HCT116 (cell line): ENCODE measurements around the gene CLASP2. TPM values are rescaled to one million over a fixed set of nuclear protein-coding genes. Genes with fewer than 3 reads are reported as not detected.
"Not testable (repeated sequence)": the region's sequence is repeated elsewhere in the genome, so short reads cannot be mapped to it uniquely, and the experiment has no call there.

Experiments used
- ATAC-seq: fragments of 200-7000 bp; cut with Tn5 transposase; 2 replicates; pipeline ENCODE4 v1.9.1; 2020; ENCODE audit warnings: mild to moderate bottlenecking, moderate library complexity
- BruUV-seq: library from RNA; stranded (reverse); fragments of 400-500 nt; replicated peaks from 2 replicates; lab custom pipeline; 2021; lab: Mats Ljungman, UMichigan
- CTCF ChIA-PET: fragments of 300-600 bp; sonication (Branson Sonifier 250); formaldehyde crosslinking; loops from one replicate; lab custom pipeline; 2021; ENCODE audit warnings: antibody characterized with exemption; lab: Charles Lee
- POLR2A ChIA-PET: fragments of 300-600, 350-600 bp; sonication (Branson Sonifier 250); formaldehyde crosslinking; loops from one replicate; lab custom pipeline; 2021; ENCODE audit warnings: antibody characterized with exemption; lab: Charles Lee
- RAD21 ChIA-PET, 2 experiments: fragments of 300-600 bp; sonication (Branson Sonifier 250); formaldehyde crosslinking; loops; one replicate each; lab custom pipeline; 2023; ENCODE audit warnings: low total read pairs in 2 of 2; ENCODE audit not compliant: uncharacterized antibody in 2 of 2, unreplicated experiment in 2 of 2, low non-redundant PET in 1 of 2; lab: Charles Lee
- DNase-seq: peaks from one replicate; pipeline ENCODE4 v3.0.0-alpha.2; 2010; ENCODE audit warnings: low read depth, low spot score
- H2AFZ ChIP-seq: fragments of 200-600 bp; shearing (Covaris generic), sonication (generic); 2 replicates; pipeline ENCODE4 v1.6.1; 2017; ENCODE audit warnings: low read depth, mixed run types, mixed read lengths, antibody characterized with exemption, low read length; ENCODE audit not compliant: poor library complexity, severe bottlenecking
- H3K27ac ChIP-seq: 2 replicates; pipeline ENCODE4 v1.5.1; 2012; ENCODE audit warnings: low read depth, low read length
- H3K27me3 ChIP-seq: fragments of 200-600 bp; sonication (generic); 2 replicates; pipeline ENCODE4 v1.6.1; 2016; ENCODE audit warnings: mixed run types, low read length, mixed read lengths; ENCODE audit not compliant: insufficient read depth
- H3K36me3 ChIP-seq, 2 experiments: fragments of 200-500 bp in 1 of 2; fragments of 200-600 bp in 1 of 2; sonication (Bioruptor generic) in 1 of 2; sonication (generic) in 1 of 2; 2 replicates each; pipeline versions ENCODE4 v1.5.1 to v1.6.1; 2014 to 2016; ENCODE audit warnings: low read length in 2 of 2, inconsistent platforms in 1 of 2, mixed read lengths in 1 of 2, mixed run types in 1 of 2; ENCODE audit not compliant: insufficient read depth in 2 of 2, control insufficient read depth in 1 of 2
- H3K4me1 ChIP-seq, 2 experiments: fragments of 200-600 bp in 1 of 2; sonication (generic) in 1 of 2; 2 replicates each; pipeline versions ENCODE4 v1.5.1 to v1.6.1; 2012 to 2017; ENCODE audit warnings: low read length in 2 of 2, inconsistent platforms in 1 of 2, mild to moderate bottlenecking in 1 of 2, mixed read lengths in 1 of 2, mixed run types in 1 of 2, moderate library complexity in 1 of 2; ENCODE audit not compliant: insufficient read depth in 2 of 2, control insufficient read depth in 1 of 2
- H3K4me2 ChIP-seq: fragments of 200-600 bp; sonication (generic); 2 replicates; pipeline ENCODE4 v1.6.1; 2017; ENCODE audit warnings: mixed run types, low read length, mixed read lengths
- H3K4me3 ChIP-seq, 2 experiments: fragments of 200-600 bp in 1 of 2; sonication (generic) in 1 of 2; replicated peaks in 1 of 2; 2 replicates each; pipeline ENCODE4 v1.5.1; 2011 to 2016; ENCODE audit warnings: low read length in 2 of 2, control low read depth in 1 of 2, low read depth in 1 of 2, mild to moderate bottlenecking in 1 of 2, mixed read lengths in 1 of 2, mixed run types in 1 of 2
- H3K79me2 ChIP-seq: fragments of 200-600 bp; sonication (generic); 2 replicates; pipeline ENCODE4 v1.6.1; 2017; ENCODE audit warnings: mild to moderate bottlenecking, mixed run types, low read length, moderate library complexity, mixed read lengths; ENCODE audit not compliant: insufficient read depth
- H3K9ac ChIP-seq: fragments of 200-600 bp; sonication (generic); 2 replicates; pipeline ENCODE4 v1.6.1; 2016; ENCODE audit warnings: low read length, mixed read lengths
- H3K9me2 ChIP-seq: fragments of 200-600 bp; sonication (generic), shearing (Covaris generic); 2 replicates; pipeline ENCODE4 v1.6.1; 2017; ENCODE audit warnings: mixed run types, mild to moderate bottlenecking, moderate library complexity; ENCODE audit not compliant: insufficient read depth
- H3K9me3 ChIP-seq, 2 experiments: fragments of 200-500 bp in 1 of 2; fragments of 200-600 bp in 1 of 2; sonication (Bioruptor generic) in 1 of 2; sonication (generic) in 1 of 2; 2 replicates each; pipeline ENCODE4 v1.6.1; 2014 to 2017; ENCODE audit warnings: low read length in 2 of 2, mixed read lengths in 2 of 2, inconsistent platforms in 1 of 2, low read depth in 1 of 2, mild to moderate bottlenecking in 1 of 2, mixed run types in 1 of 2, moderate library complexity in 1 of 2; ENCODE audit not compliant: control insufficient read depth in 1 of 2, insufficient read depth in 1 of 2
- H4K20me1 ChIP-seq: fragments of 200-600 bp; sonication (generic), shearing (Covaris generic); 2 replicates; pipeline ENCODE4 v1.6.1; 2017; ENCODE audit warnings: mixed run types, mild to moderate bottlenecking, moderate library complexity; ENCODE audit not compliant: insufficient read depth
- ATF3 ChIP-seq: IDR thresholded peaks from 2 replicates; pipeline ENCODE4 v1.6.1; 2012
- CBX3 ChIP-seq: IDR thresholded peaks from 2 replicates; pipeline ENCODE4 v1.6.1; 2012; ENCODE audit warnings: low read depth
- CEBPB ChIP-seq: IDR thresholded peaks from 2 replicates; pipeline ENCODE4 v1.6.1; 2012; ENCODE audit warnings: low read depth
- ELF1 ChIP-seq: IDR thresholded peaks from 2 replicates; pipeline ENCODE4 v1.6.1; 2012; ENCODE audit warnings: low read depth, borderline replicate concordance
- EZH2 ChIP-seq: fragments of 200-600 bp; sonication (generic); IDR thresholded peaks from 2 replicates; pipeline ENCODE4 v1.6.1; 2017; ENCODE audit warnings: antibody characterized with exemption, mixed run types
- EZH2phosphoT487 ChIP-seq: fragments of 200-600 bp; IDR thresholded peaks from 2 replicates; pipeline ENCODE4 v1.6.1; 2018; ENCODE audit warnings: antibody characterized with exemption, borderline replicate concordance
- JUND ChIP-seq: IDR thresholded peaks from 2 replicates; pipeline ENCODE4 v1.6.1; 2012
- MAX ChIP-seq: IDR thresholded peaks from 2 replicates; pipeline ENCODE4 v1.6.1; 2012
- POLR2A ChIP-seq: IDR thresholded peaks from 2 replicates; pipeline ENCODE4 v1.7.0; 2011; ENCODE audit warnings: borderline replicate concordance; ENCODE audit not compliant: insufficient read depth, insufficient read length; ENCODE audit errors: extremely low read depth
- POLR2AphosphoS5 ChIP-seq: IDR thresholded peaks from 2 replicates; pipeline ENCODE4 v1.6.1; 2011; ENCODE audit warnings: mild to moderate bottlenecking, low read depth, low read length, moderate library complexity
- RAD21 ChIP-seq: IDR thresholded peaks from 2 replicates; pipeline ENCODE4 v1.6.1; 2012; ENCODE audit warnings: low read depth, mild to moderate bottlenecking
- REST ChIP-seq: IDR thresholded peaks from 2 replicates; pipeline ENCODE4 v1.6.1; 2012; ENCODE audit warnings: low read depth
- SIN3A ChIP-seq: IDR thresholded peaks from 2 replicates; pipeline ENCODE4 v1.6.1; 2012; ENCODE audit warnings: low read depth
- SP1 ChIP-seq: IDR thresholded peaks from 2 replicates; pipeline ENCODE4 v1.6.1; 2012; ENCODE audit warnings: low read depth
- SRF ChIP-seq: IDR thresholded peaks from 2 replicates; pipeline ENCODE4 v1.6.1; 2012; ENCODE audit warnings: low read depth
- TCF7L2 ChIP-seq: IDR thresholded peaks from 2 replicates; pipeline ENCODE4 v1.7.0; 2011; ENCODE audit warnings: borderline replicate concordance, inconsistent platforms; ENCODE audit not compliant: insufficient read depth, insufficient read length; ENCODE audit errors: extremely low read depth
- YY1 ChIP-seq: IDR thresholded peaks from 2 replicates; pipeline ENCODE4 v1.6.1; 2011; ENCODE audit warnings: low read length, low read depth, moderate library complexity, mild to moderate bottlenecking; ENCODE audit not compliant: insufficient replicate concordance; ENCODE audit errors: extremely low read depth
- ZNF274 ChIP-seq: fragments of 200-500 bp; sonication (Bioruptor generic); IDR thresholded peaks from 2 replicates; pipeline ENCODE4 v1.6.1; 2014; ENCODE audit warnings: mild to moderate bottlenecking, low read depth, low read length, inconsistent platforms
- intact Hi-C: fragments of 100-400 bp; cut with micrococcal nuclease; formaldehyde crosslinking; loops from 2 replicates; pipeline ENCODE4 v1.10.0; 2022
- total RNA-seq: library from RNA; stranded (reverse); gene quantifications from one replicate; pipeline ENCODE4 v1.2.1, GENCODE V29; 2021; ENCODE audit not compliant: unreplicated experiment

Gene CLASP2
- total RNA-seq, 1 experiment from 2014 or later: 36.3 TPM

- H3K27ac ChIP-seq, intact Hi-C loops, H2AFZ ChIP-seq, H3K4me1 ChIP-seq, DNase-seq, BruUV-seq, H3K4me3 ChIP-seq, POLR2A ChIA-PET, H3K36me3 ChIP-seq, ATAC-seq, H3K79me2 ChIP-seq, RAD21 ChIA-PET, H3K9me2 ChIP-seq, H3K4me2 ChIP-seq, H4K20me1 ChIP-seq, H3K27me3 ChIP-seq, H3K9me3 ChIP-seq, H3K9ac ChIP-seq, CTCF ChIA-PET: not testable (repeated sequence)
Observed at GRCh38 chr3:33459577-33459976, 258.5 kb downstream of the CLASP2 start.

- ChIA-PET CTCF (no interaction called here), POLR2A (no interaction called here), RAD21 (no interaction called here)
- Histone ChIP-seq H3K4me3 (no peak overlapping the region), H2AFZ (no peak overlapping the region), H3K36me3 (0 out of 4 replicates have a peak, but pooled peaks cover 0 to 3% of the 10 kb centered on the region in 2 experiments), H3K79me2 (no peaks in the 10 kb centered on the region), H3K9me3 (no peaks in the 10 kb centered on the region; a peak in 2 of 4 replicates), H3K4me1 (no peaks in the 10 kb centered on the region), H3K27me3 (no peaks in the 10 kb centered on the region), H3K9me2 (no peaks in the 10 kb centered on the region), H3K27ac (no peak overlapping the region), H3K9ac (no peak overlapping the region), H4K20me1 (no peaks in the 10 kb centered on the region)
- DNase-seq (no peak), ATAC-seq (no peak)
- intact Hi-C loops: no loop called here
- BruUV-seq: no TSS peak
- TF ChIP-seq YY1: no peak
- no peak for TF ChIP-seq CEBPB
- TF ChIP-seq RAD21: no peak
- no peak for TF ChIP-seq SIN3A
- TF ChIP-seq REST: no peak
- no peak for TF ChIP-seq EZH2phosphoT487
- TF ChIP-seq POLR2A: no peak
- no peak for TF ChIP-seq TCF7L2
- TF ChIP-seq SP1: no peak
- TF ChIP-seq CBX3: no peak
- no peak for TF ChIP-seq EZH2
- TF ChIP-seq ELF1: no peak
- TF ChIP-seq POLR2AphosphoS5: no peak
- TF ChIP-seq ZNF274: no peak
- TF ChIP-seq ATF3: no peak
- no peak for TF ChIP-seq JUND
- no peak for TF ChIP-seq MAX
- TF ChIP-seq SRF: no peak
- TF ChIP-seq, all 23 proteins: peak for 0
- H3K4me2 ChIP-seq: no peak overlapping the region
Observed at GRCh38 chr3:33458446-33458845, 259.6 kb downstream of the CLASP2 start.
